HCT116 (cell line): ENCODE results near the gene RAPGEF6. TPM values are rescaled to one million over a fixed set of nuclear protein-coding genes. Genes with fewer than 3 reads are reported as not detected.

Source experiments
- ATAC-seq: fragments of 200-7000 bp; cut with Tn5 transposase; 2 replicates; pipeline ENCODE4 v1.9.1; 2020; ENCODE audit warnings: mild to moderate bottlenecking, moderate library complexity
- BruUV-seq: library from RNA; stranded (reverse); fragments of 400-500 nt; replicated peaks from 2 replicates; lab custom pipeline; 2021; lab: Mats Ljungman, UMichigan
- CTCF ChIA-PET: fragments of 300-600 bp; sonication (Branson Sonifier 250); formaldehyde crosslinking; loops from one replicate; lab custom pipeline; 2021; ENCODE audit warnings: antibody characterized with exemption; lab: Charles Lee
- POLR2A ChIA-PET: fragments of 300-600, 350-600 bp; sonication (Branson Sonifier 250); formaldehyde crosslinking; loops from one replicate; lab custom pipeline; 2021; ENCODE audit warnings: antibody characterized with exemption; lab: Charles Lee
- RAD21 ChIA-PET, 2 experiments: fragments of 300-600 bp; sonication (Branson Sonifier 250); formaldehyde crosslinking; loops; one replicate each; lab custom pipeline; 2023; ENCODE audit warnings: low total read pairs in 2 of 2; ENCODE audit not compliant: uncharacterized antibody in 2 of 2, unreplicated experiment in 2 of 2, low non-redundant PET in 1 of 2; lab: Charles Lee
- DNase-seq: peaks from one replicate; pipeline ENCODE4 v3.0.0-alpha.2; 2010; ENCODE audit warnings: low read depth, low spot score
- H2AFZ ChIP-seq: fragments of 200-600 bp; shearing (Covaris generic), sonication (generic); 2 replicates; pipeline ENCODE4 v1.6.1; 2017; ENCODE audit warnings: low read depth, mixed run types, mixed read lengths, antibody characterized with exemption, low read length; ENCODE audit not compliant: poor library complexity, severe bottlenecking
- H3K27ac ChIP-seq: 2 replicates; pipeline ENCODE4 v1.5.1; 2012; ENCODE audit warnings: low read depth, low read length
- H3K27me3 ChIP-seq: fragments of 200-600 bp; sonication (generic); 2 replicates; pipeline ENCODE4 v1.6.1; 2016; ENCODE audit warnings: mixed run types, low read length, mixed read lengths; ENCODE audit not compliant: insufficient read depth
- H3K36me3 ChIP-seq, 2 experiments: fragments of 200-500 bp in 1 of 2; fragments of 200-600 bp in 1 of 2; sonication (Bioruptor generic) in 1 of 2; sonication (generic) in 1 of 2; 2 replicates each; pipeline versions ENCODE4 v1.5.1 to v1.6.1; 2014 to 2016; ENCODE audit warnings: low read length in 2 of 2, inconsistent platforms in 1 of 2, mixed read lengths in 1 of 2, mixed run types in 1 of 2; ENCODE audit not compliant: insufficient read depth in 2 of 2, control insufficient read depth in 1 of 2
- H3K4me1 ChIP-seq, 2 experiments: fragments of 200-600 bp in 1 of 2; sonication (generic) in 1 of 2; 2 replicates each; pipeline versions ENCODE4 v1.5.1 to v1.6.1; 2012 to 2017; ENCODE audit warnings: low read length in 2 of 2, inconsistent platforms in 1 of 2, mild to moderate bottlenecking in 1 of 2, mixed read lengths in 1 of 2, mixed run types in 1 of 2, moderate library complexity in 1 of 2; ENCODE audit not compliant: insufficient read depth in 2 of 2, control insufficient read depth in 1 of 2
- H3K4me2 ChIP-seq: fragments of 200-600 bp; sonication (generic); 2 replicates; pipeline ENCODE4 v1.6.1; 2017; ENCODE audit warnings: mixed run types, low read length, mixed read lengths
- H3K4me3 ChIP-seq, 2 experiments: fragments of 200-600 bp in 1 of 2; sonication (generic) in 1 of 2; replicated peaks in 1 of 2; 2 replicates each; pipeline ENCODE4 v1.5.1; 2011 to 2016; ENCODE audit warnings: low read length in 2 of 2, control low read depth in 1 of 2, low read depth in 1 of 2, mild to moderate bottlenecking in 1 of 2, mixed read lengths in 1 of 2, mixed run types in 1 of 2
- H3K79me2 ChIP-seq: fragments of 200-600 bp; sonication (generic); 2 replicates; pipeline ENCODE4 v1.6.1; 2017; ENCODE audit warnings: mild to moderate bottlenecking, mixed run types, low read length, moderate library complexity, mixed read lengths; ENCODE audit not compliant: insufficient read depth
- H3K9ac ChIP-seq: fragments of 200-600 bp; sonication (generic); 2 replicates; pipeline ENCODE4 v1.6.1; 2016; ENCODE audit warnings: low read length, mixed read lengths
- H3K9me2 ChIP-seq: fragments of 200-600 bp; sonication (generic), shearing (Covaris generic); 2 replicates; pipeline ENCODE4 v1.6.1; 2017; ENCODE audit warnings: mixed run types, mild to moderate bottlenecking, moderate library complexity; ENCODE audit not compliant: insufficient read depth
- H3K9me3 ChIP-seq, 2 experiments: fragments of 200-500 bp in 1 of 2; fragments of 200-600 bp in 1 of 2; sonication (Bioruptor generic) in 1 of 2; sonication (generic) in 1 of 2; 2 replicates each; pipeline ENCODE4 v1.6.1; 2014 to 2017; ENCODE audit warnings: low read length in 2 of 2, mixed read lengths in 2 of 2, inconsistent platforms in 1 of 2, low read depth in 1 of 2, mild to moderate bottlenecking in 1 of 2, mixed run types in 1 of 2, moderate library complexity in 1 of 2; ENCODE audit not compliant: control insufficient read depth in 1 of 2, insufficient read depth in 1 of 2
- H4K20me1 ChIP-seq: fragments of 200-600 bp; sonication (generic), shearing (Covaris generic); 2 replicates; pipeline ENCODE4 v1.6.1; 2017; ENCODE audit warnings: mixed run types, mild to moderate bottlenecking, moderate library complexity; ENCODE audit not compliant: insufficient read depth
- CBX3 ChIP-seq: IDR thresholded peaks from 2 replicates; pipeline ENCODE4 v1.6.1; 2012; ENCODE audit warnings: low read depth
- ELF1 ChIP-seq: IDR thresholded peaks from 2 replicates; pipeline ENCODE4 v1.6.1; 2012; ENCODE audit warnings: low read depth, borderline replicate concordance
- EZH2 ChIP-seq: fragments of 200-600 bp; sonication (generic); IDR thresholded peaks from 2 replicates; pipeline ENCODE4 v1.6.1; 2017; ENCODE audit warnings: antibody characterized with exemption, mixed run types
- EZH2phosphoT487 ChIP-seq: fragments of 200-600 bp; IDR thresholded peaks from 2 replicates; pipeline ENCODE4 v1.6.1; 2018; ENCODE audit warnings: antibody characterized with exemption, borderline replicate concordance
- JUND ChIP-seq: IDR thresholded peaks from 2 replicates; pipeline ENCODE4 v1.6.1; 2012
- POLR2AphosphoS5 ChIP-seq: IDR thresholded peaks from 2 replicates; pipeline ENCODE4 v1.6.1; 2011; ENCODE audit warnings: mild to moderate bottlenecking, low read depth, low read length, moderate library complexity
- SP1 ChIP-seq: IDR thresholded peaks from 2 replicates; pipeline ENCODE4 v1.6.1; 2012; ENCODE audit warnings: low read depth
- YY1 ChIP-seq: IDR thresholded peaks from 2 replicates; pipeline ENCODE4 v1.6.1; 2011; ENCODE audit warnings: low read length, low read depth, moderate library complexity, mild to moderate bottlenecking; ENCODE audit not compliant: insufficient replicate concordance; ENCODE audit errors: extremely low read depth
- ZFX ChIP-seq: fragments of 450-650 bp; IDR thresholded peaks from 2 replicates; pipeline ENCODE4 v1.6.1; 2017
- ZNF274 ChIP-seq: fragments of 200-500 bp; sonication (Bioruptor generic); IDR thresholded peaks from 2 replicates; pipeline ENCODE4 v1.6.1; 2014; ENCODE audit warnings: mild to moderate bottlenecking, low read depth, low read length, inconsistent platforms
- intact Hi-C: fragments of 100-400 bp; cut with micrococcal nuclease; formaldehyde crosslinking; loops from 2 replicates; pipeline ENCODE4 v1.10.0; 2022
- total RNA-seq: library from RNA; stranded (reverse); gene quantifications from one replicate; pipeline ENCODE4 v1.2.1, GENCODE V29; 2021; ENCODE audit not compliant: unreplicated experiment

Gene RAPGEF6
- total RNA-seq, 1 experiment from 2014 or later = 18.4 TPM

- RAD21 ChIA-PET = interaction anchor here in 1 of 2 experiments (0.7 kb wide), 1 partner anchor 458 kb away, joined by 3 read pairs; no protein-coding TSS in a partner anchor
- Histone ChIP-seq H3K4me1 (peaks cover 0 to 5% of the 10 kb centered on the region in 2 experiments; a peak in 1 of 4 replicates), H3K4me3 (no peak overlapping the region), H3K4me2 (no peak overlapping the region), H2AFZ (no peak overlapping the region), H3K9ac (no peak overlapping the region), H3K36me3 (0 out of 4 replicates have a peak, but pooled peaks cover 0 to 3% of the 10 kb centered on the region in 2 experiments), H3K27me3 (no peaks in the 10 kb centered on the region), H3K79me2 (peaks cover 86% of the 10 kb centered on the region), H3K9me2 (no peaks in the 10 kb centered on the region), H3K27ac (no peak overlapping the region), H4K20me1 (peaks cover 8% of the 10 kb centered on the region), H3K9me3 (no peaks in the 10 kb centered on the region)
- no peak for ATAC-seq
- BruUV-seq = no TSS peak
- DNase-seq = no peak
- POLR2A ChIA-PET = no interaction called here
- TF ChIP-seq CBX3 (no peak), EZH2 (no peak), ELF1 (no peak), YY1 (no peak), EZH2phosphoT487 (no peak), POLR2AphosphoS5 (no peak), ZNF274 (no peak), SP1 (no peak), JUND (no peak)
- CTCF ChIA-PET = no interaction called here
- intact Hi-C loops = no loop called here
Measured at GRCh38 chr5:131605086-131605485, 29.9 kb downstream of the RAPGEF6 start.

- RAD21 ChIA-PET = no interaction called here
- no peak overlapping the region for H2AFZ ChIP-seq
- intact Hi-C loops = no loop called here
- no peaks in the 10 kb centered on the region for H3K36me3 ChIP-seq
- POLR2A ChIA-PET = no interaction called here
- no peaks in the 10 kb centered on the region for H3K9me2 ChIP-seq
- CTCF ChIA-PET = no interaction called here
- no peaks in the 10 kb centered on the region for H3K9me3 ChIP-seq
- peaks cover 87% of the 10 kb centered on the region for H3K79me2 ChIP-seq
- TF ChIP-seq EZH2 (no peak), EZH2phosphoT487 (no peak), ZNF274 (no peak), ZFX (no peak)
- no peak for DNase-seq
- no peak overlapping the region for H3K4me2 ChIP-seq
- no peaks in the 10 kb centered on the region for H3K4me1 ChIP-seq
- no peak overlapping the region for H3K4me3 ChIP-seq
- H3K27ac ChIP-seq = no peak overlapping the region
- peaks cover 4% of the 10 kb centered on the region for H4K20me1 ChIP-seq
- no TSS peak for BruUV-seq
- no peak for ATAC-seq
- no peak overlapping the region for H3K9ac ChIP-seq
- H3K27me3 ChIP-seq = no peaks in the 10 kb centered on the region
Measured at GRCh38 chr5:131595088-131596033, 39.7 kb downstream of the RAPGEF6 start.
